Bronchial epithelial cell (primary cell): ENCODE results near the gene PSMA4. TPM values are rescaled to one million over a fixed set of nuclear protein-coding genes. Genes with fewer than 3 reads are reported as not detected.

Source experiments
- DNase-seq: peaks from one replicate; pipeline ENCODE4 v3.0.0-alpha.2; 2010; ENCODE audit warnings: low read depth
- FAIRE-seq: peaks from 2 replicates; lab custom pipeline; 2011; peaks lifted over from hg19 to GRCh38; lab: Jason Lieb, UNC
- H3K27me3 ChIP-seq: 2 replicates; pipeline ENCODE4 v1.5.1; 2011; ENCODE audit warnings: low read length; ENCODE audit not compliant: control insufficient read depth, insufficient read depth
- H3K36me3 ChIP-seq: 2 replicates; pipeline ENCODE4 v1.5.1; 2011; ENCODE audit warnings: low read length; ENCODE audit not compliant: control insufficient read depth, insufficient read depth
- H3K4me3 ChIP-seq: 2 replicates; pipeline ENCODE4 v1.5.1; 2011; ENCODE audit warnings: mild to moderate bottlenecking, low read depth, low read length, control low read depth
- total RNA-seq: library from RNA; depleted of rRNA; stranded (reverse); fragments of >200 nt; gene quantifications from 2 replicates; pipeline ENCODE4 v1.2.1, GENCODE V29; 2014
- TF ChIP-seq, protein P1 (sequence below): IDR thresholded peaks from 2 replicates; pipeline ENCODE4 v1.5.1; 2011; ENCODE audit warnings: mild to moderate bottlenecking, moderate library complexity, low read length, control low read depth, inconsistent platforms; ENCODE audit not compliant: insufficient read depth, severe bottlenecking

Gene PSMA4
- total RNA-seq, 1 donor from 2014 or later = 183 TPM

- DNase-seq (no peak), FAIRE-seq (no peak)
- Histone ChIP-seq H3K4me3 (no peak overlapping the region), H3K36me3 (no peaks in the 10 kb centered on the region), H3K27me3 (no peaks in the 10 kb centered on the region)
- TF ChIP-seq, protein P1, sequence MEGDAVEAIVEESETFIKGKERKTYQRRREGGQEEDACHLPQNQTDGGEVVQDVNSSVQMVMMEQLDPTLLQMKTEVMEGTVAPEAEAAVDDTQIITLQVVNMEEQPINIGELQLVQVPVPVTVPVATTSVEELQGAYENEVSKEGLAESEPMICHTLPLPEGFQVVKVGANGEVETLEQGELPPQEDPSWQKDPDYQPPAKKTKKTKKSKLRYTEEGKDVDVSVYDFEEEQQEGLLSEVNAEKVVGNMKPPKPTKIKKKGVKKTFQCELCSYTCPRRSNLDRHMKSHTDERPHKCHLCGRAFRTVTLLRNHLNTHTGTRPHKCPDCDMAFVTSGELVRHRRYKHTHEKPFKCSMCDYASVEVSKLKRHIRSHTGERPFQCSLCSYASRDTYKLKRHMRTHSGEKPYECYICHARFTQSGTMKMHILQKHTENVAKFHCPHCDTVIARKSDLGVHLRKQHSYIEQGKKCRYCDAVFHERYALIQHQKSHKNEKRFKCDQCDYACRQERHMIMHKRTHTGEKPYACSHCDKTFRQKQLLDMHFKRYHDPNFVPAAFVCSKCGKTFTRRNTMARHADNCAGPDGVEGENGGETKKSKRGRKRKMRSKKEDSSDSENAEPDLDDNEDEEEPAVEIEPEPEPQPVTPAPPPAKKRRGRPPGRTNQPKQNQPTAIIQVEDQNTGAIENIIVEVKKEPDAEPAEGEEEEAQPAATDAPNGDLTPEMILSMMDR = no peak
Observed at GRCh38 chr15:78561490-78561889, 21.2 kb downstream of the PSMA4 start.

DNA sequence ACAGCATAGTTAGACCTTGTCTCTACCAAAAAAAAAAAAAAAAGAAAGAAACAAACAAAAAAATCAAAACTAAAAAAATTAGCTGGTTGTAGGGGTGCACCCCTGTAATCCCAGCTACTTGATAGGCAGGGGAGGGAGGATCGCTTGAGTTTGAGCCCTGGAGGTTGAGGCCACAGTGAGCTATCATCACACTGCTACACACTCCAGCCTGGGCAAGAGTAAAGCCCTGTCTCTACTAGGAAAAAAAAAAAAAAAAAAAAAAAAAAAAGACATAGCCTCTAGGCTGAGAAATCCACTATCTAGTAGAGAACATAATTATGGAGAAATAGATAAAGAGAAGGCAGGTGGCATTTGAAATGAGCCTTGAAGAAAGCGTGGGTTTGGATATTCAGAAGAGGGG lies 22.8 kb downstream of the PSMA4 start:
- TF ChIP-seq, protein P1 = no peak
- no peak for DNase-seq

DNA sequence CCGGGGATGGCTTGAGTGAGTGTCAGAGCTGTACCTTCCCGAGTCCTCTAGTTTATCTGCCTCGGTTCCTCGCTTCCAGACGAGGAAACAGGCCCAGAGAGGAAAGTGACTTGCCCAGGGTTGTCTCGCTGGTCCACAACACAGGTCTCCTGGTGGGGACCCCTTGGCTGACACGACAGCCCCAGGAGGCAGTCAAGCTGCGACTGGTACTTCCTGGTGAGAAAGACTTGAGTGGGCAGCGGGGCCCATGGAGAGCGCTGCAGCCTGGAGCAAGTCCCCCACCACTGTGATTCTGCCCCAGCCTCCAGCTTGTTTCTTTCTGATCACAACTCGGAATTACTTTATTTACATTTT lies 24.5 kb downstream of the PSMA4 start:
- DNase-seq (no peak), FAIRE-seq (no peak)
- Histone ChIP-seq H3K36me3 (no peaks in the 10 kb centered on the region), H3K4me3 (no peak overlapping the region), H3K27me3 (no peaks in the 10 kb centered on the region)
- TF ChIP-seq, protein P1 = no peak

More for the DNA sequence above, 22.8 kb downstream of the PSMA4 start:
- Histone ChIP-seq H3K27me3 (no peaks in the 10 kb centered on the region), H3K4me3 (no peak overlapping the region), H3K36me3 (no peaks in the 10 kb centered on the region)
- no peak for FAIRE-seq

GRCh38 chr15:78565097-78565950 lies 25.1 kb downstream of the PSMA4 start, which contains the start of gene CHRNA5:
TSS of gene CHRNA5 (plus strand) at chr15:78565520. CDS start at chr15:78565720, 200 bp downstream.
- TF ChIP-seq, protein P1 = peak; percentile 1
- DNase-seq (peak; percentile 76), FAIRE-seq (no peak)
- H3K27me3 ChIP-seq = no peaks in the 10 kb centered on the region
- no peaks in the 10 kb centered on the region for H3K36me3 ChIP-seq
- peak within 1 kb of the TSS; percentile 58 for H3K4me3 ChIP-seq

DNA sequence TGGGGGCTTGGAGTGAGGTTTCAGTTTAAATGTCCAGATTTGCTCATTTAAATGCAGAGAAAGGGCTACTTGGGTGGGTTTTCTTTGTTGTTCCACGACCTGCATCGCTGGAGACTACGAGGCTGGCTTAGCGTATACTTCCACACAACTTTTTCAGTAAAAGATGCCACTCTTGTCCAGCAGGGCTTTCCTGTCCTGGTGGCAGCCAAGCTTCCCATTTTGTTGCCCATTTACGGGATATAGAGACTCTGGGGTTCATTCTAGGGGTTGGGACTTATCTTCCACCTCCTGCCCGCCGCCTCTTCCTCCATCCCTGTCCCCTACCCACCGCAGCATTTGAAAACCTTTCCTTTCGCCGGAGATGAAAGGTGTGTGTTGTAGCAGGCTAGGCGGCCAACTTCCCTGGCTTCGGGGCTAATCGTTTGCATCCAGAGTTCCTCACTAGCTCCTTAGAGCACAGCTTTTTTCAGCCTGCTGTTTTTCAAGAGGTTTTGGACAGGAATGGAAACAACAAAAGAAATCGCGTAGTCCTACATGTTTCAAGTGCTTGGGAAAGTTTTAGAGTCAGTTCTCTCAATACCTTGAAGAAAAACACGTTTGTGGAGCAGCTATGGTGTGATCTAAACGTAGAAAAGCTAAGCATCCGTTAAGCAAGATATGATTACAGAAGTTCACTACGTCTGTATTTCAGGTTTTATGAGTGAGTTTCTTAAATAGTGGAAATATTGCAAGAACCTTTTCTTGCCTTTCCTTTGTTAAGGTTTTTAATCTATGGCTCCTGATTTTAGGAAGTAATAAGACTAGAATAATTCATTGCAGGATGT lies 25.9 kb downstream of the PSMA4 start:
- Histone ChIP-seq H3K27me3 (no peaks in the 10 kb centered on the region), H3K36me3 (no peaks in the 10 kb centered on the region), H3K4me3 (peak overlapping the region; percentile 58)
- peak; percentile 26 for DNase-seq
- TF ChIP-seq, protein P1 = no peak
- FAIRE-seq = no peak
